Caco-2 (cell line): Measurements from ENCODE around the gene CA6. TPM values are rescaled to one million over a fixed set of nuclear protein-coding genes. Genes with fewer than 3 reads are reported as not detected.
"Not testable (repeated sequence)": the region's sequence is repeated elsewhere in the genome, so short reads cannot be mapped to it uniquely, and the experiment has no call there.

ENCODE experiments used
- BruUV-seq: library from RNA; stranded (reverse); fragments of 400-500 nt; replicated peaks from 2 replicates; lab custom pipeline; 2021; lab: Mats Ljungman, UMichigan
- CTCF ChIA-PET: fragments of 300-600 bp; sonication (Branson Sonifier 250); formaldehyde crosslinking; loops from one replicate; lab custom pipeline; 2022; ENCODE audit warnings: antibody characterized with exemption; lab: Charles Lee
- POLR2A ChIA-PET: fragments of 300-600 bp; sonication (Branson Sonifier 250); formaldehyde crosslinking; loops from one replicate; lab custom pipeline; 2022; ENCODE audit warnings: antibody characterized with exemption; lab: Charles Lee
- DNase-seq, 2 experiments: peaks; one replicate each; pipeline versions ENCODE4 v3.0.0 to v3.0.0-alpha.2; 2020 to 2022
- H3K27me3 ChIP-seq: replicated peaks from 2 replicates; pipeline ENCODE4 v1.6.0; 2011; ENCODE audit warnings: low read length; ENCODE audit not compliant: control insufficient read depth, insufficient read depth
- H3K36me3 ChIP-seq: 2 replicates; pipeline ENCODE4 v1.5.1; 2011; ENCODE audit warnings: low read length; ENCODE audit not compliant: control insufficient read depth, insufficient read depth
- H3K4me1 ChIP-seq: fragments of 250-450 bp; sonication (Bioruptor Pico); 2 replicates; pipeline ENCODE4 v1.5.1; 2020; ENCODE audit warnings: mild to moderate bottlenecking
- H3K4me3 ChIP-seq: 2 replicates; pipeline ENCODE4 v1.5.1; 2011; ENCODE audit warnings: low read depth, mild to moderate bottlenecking, control low read depth, low read length
- H3K9me3 ChIP-seq: fragments of 250-450 bp; sonication (Bioruptor Pico); 2 replicates; pipeline ENCODE4 v1.5.1; 2020; ENCODE audit warnings: mild to moderate bottlenecking, moderate library complexity
- H3K27ac Mint-ChIP-seq: one replicate; pipeline ENCODE4 v1.8.0; 2022; ENCODE audit warnings: mixed read lengths; ENCODE audit not compliant: unreplicated experiment
- H3K27me3 Mint-ChIP-seq: one replicate; pipeline ENCODE4 v1.8.0; 2022; ENCODE audit warnings: mixed read lengths; ENCODE audit not compliant: insufficient read depth, unreplicated experiment
- H3K36me3 Mint-ChIP-seq: one replicate; pipeline ENCODE4 v1.8.0; 2022; ENCODE audit warnings: mild to moderate bottlenecking, mixed read lengths; ENCODE audit not compliant: insufficient read depth, unreplicated experiment
- H3K4me1 Mint-ChIP-seq: one replicate; pipeline ENCODE4 v1.8.0; 2022; ENCODE audit warnings: low read depth, mixed read lengths; ENCODE audit not compliant: unreplicated experiment
- H3K4me3 Mint-ChIP-seq: one replicate; pipeline ENCODE4 v1.8.0; 2022; ENCODE audit warnings: mild to moderate bottlenecking, moderate library complexity, mixed read lengths; ENCODE audit not compliant: unreplicated experiment
- H3K9me3 Mint-ChIP-seq: one replicate; pipeline ENCODE4 v1.8.0; 2022; ENCODE audit warnings: mixed read lengths; ENCODE audit not compliant: unreplicated experiment
- CTCF ChIP-seq, 2 experiments: fragments of 200-600 bp in 1 of 2; IDR thresholded peaks; 1 replicate in 1 of 2; 2 replicates in 1 of 2; pipeline versions ENCODE4 v1.5.1 to v1.8.0; 2011 to 2022; ENCODE audit warnings: antibody characterized with exemption in 1 of 2, control low read depth in 1 of 2, inconsistent platforms in 1 of 2, low read depth in 1 of 2, low read length in 1 of 2, mild to moderate bottlenecking in 1 of 2, moderate library complexity in 1 of 2; ENCODE audit not compliant: insufficient read depth in 1 of 2, severe bottlenecking in 1 of 2, unreplicated experiment in 1 of 2
- intact Hi-C: fragments of 100-400 bp; cut with micrococcal nuclease; formaldehyde crosslinking; loops from one replicate; pipeline ENCODE4 v1.10.0; 2022; ENCODE audit not compliant: unreplicated experiment
- total RNA-seq: library from RNA; stranded (reverse); gene quantifications from 2 replicates; pipeline ENCODE4 v1.2.3, GENCODE V29; 2022

Gene CA6
- total RNA-seq, 1 experiment from 2014 or later: not detected

DNA sequence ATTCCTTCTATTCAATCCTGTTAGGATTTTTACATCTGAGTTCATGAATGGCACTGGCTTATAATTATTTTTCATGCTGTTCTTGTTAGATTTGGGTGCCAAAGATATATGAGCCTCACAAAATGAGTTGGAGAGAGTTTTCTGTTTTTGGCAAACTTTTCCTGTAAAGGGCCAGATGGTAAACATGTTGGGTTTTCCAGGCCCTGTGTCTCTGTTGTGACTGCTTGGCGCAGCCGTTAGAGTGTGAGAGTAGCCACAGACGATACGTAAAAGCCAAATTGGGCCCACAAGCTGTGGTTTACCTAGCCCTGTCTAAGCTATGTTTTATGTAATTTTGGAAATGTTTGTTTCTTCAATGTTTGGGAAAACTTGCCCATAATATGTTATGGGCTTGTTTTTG is 15.6 kb upstream of the CA6 start:
- H3K4me1 ChIP-seq: no peaks in the 10 kb centered on the region
- BruUV-seq: no TSS peak
- ChIA-PET POLR2A (no interaction called here), CTCF (no interaction called here)
- no peak for DNase-seq
- no peaks in the 10 kb centered on the region for H3K36me3 Mint-ChIP-seq
- no peaks in the 10 kb centered on the region for H3K9me3 Mint-ChIP-seq
- H3K36me3 ChIP-seq: no peaks in the 10 kb centered on the region
- H3K4me3 Mint-ChIP-seq: no peak overlapping the region
- no peak overlapping the region for H3K4me3 ChIP-seq
- intact Hi-C loops: no loop called here
- no peaks in the 10 kb centered on the region for H3K27me3 Mint-ChIP-seq
- TF ChIP-seq CTCF (IDR thresholded peaks at IDR 0.05; ENCODE audit: insufficient read depth in 1 of 2, low read depth in 1 of 2, low read length in 1 of 2, severe bottlenecking in 1 of 2, unreplicated experiment in 1 of 2): no peak
- H3K9me3 ChIP-seq: no peaks in the 10 kb centered on the region
- H3K4me1 Mint-ChIP-seq: no peaks in the 10 kb centered on the region
- H3K27ac Mint-ChIP-seq: no peak overlapping the region
- H3K27me3 ChIP-seq: no peaks in the 10 kb centered on the region

DNA sequence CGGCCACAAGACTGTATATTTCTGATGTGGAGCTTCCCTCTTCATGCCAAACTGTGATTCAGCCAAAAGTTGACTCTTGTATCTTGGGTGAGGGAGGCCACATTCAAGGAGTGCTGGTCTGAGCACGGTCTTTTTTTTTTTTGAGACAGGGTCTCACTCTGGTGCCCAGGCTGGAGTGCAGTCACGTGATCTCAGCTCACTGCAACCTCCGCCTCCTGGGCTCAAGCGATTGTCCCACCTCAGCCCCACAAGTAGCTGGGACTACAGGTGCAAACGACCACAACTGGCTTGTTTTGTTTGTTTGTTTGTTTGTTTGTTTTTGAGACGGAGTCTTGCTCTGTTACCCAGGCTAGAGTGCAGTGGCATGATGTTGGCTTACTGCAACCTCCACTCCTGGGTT is 8.6 kb upstream of the CA6 start:
- H3K4me3 ChIP-seq, DNase-seq, H3K9me3 Mint-ChIP-seq, H3K4me1 Mint-ChIP-seq, H3K4me3 Mint-ChIP-seq, BruUV-seq, H3K36me3 Mint-ChIP-seq, intact Hi-C loops, H3K27me3 Mint-ChIP-seq, H3K4me1 ChIP-seq, H3K36me3 ChIP-seq, H3K27me3 ChIP-seq, H3K9me3 ChIP-seq, H3K27ac Mint-ChIP-seq: not testable (repeated sequence)
- ChIA-PET POLR2A (interaction anchor here (0.7 kb wide), 1 partner anchor 257 kb away, joined by 5 read pairs; no protein-coding TSS in a partner anchor), CTCF (interaction anchor here (1.2 kb wide), 1 partner anchor 26 kb away, joined by 3 read pairs; no protein-coding TSS in a partner anchor)

DNA sequence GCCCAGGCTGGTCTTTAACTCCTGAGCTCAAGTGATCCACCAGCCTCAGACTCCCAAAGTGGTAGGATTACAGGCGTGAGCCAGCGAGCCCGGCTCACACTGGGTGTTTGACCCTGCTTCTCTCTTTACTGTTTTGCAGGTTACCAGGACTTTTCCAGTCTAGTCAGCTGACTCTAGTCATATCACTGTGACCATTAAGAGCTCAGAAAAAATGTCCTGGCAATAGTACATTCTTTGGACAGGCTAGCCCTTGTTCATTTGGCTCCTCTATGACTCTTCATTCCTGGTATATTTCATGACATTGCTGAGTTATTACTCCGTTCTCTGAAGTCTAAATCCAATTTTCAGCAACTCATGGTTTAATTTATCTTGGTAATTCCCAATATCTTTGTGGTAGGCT is 8.0 kb upstream of the CA6 start:
- no peaks in the 10 kb centered on the region for H3K36me3 Mint-ChIP-seq

More for the DNA sequence above, 8.0 kb upstream of the CA6 start:
- no peaks in the 10 kb centered on the region for H3K4me1 ChIP-seq
- H3K36me3 ChIP-seq: no peaks in the 10 kb centered on the region
- no peaks in the 10 kb centered on the region for H3K9me3 ChIP-seq
- CTCF ChIA-PET: interaction anchor here (0.5 to 1.2 kb wide), 2 partner anchors 25 to 163 kb away, joined by 3 to 4 read pairs; no protein-coding TSS in a partner anchor
- no peak for TF ChIP-seq CTCF (IDR thresholded peaks at IDR 0.05; ENCODE audit: insufficient read depth in 1 of 2, low read depth in 1 of 2, low read length in 1 of 2, severe bottlenecking in 1 of 2, unreplicated experiment in 1 of 2)
- no peak overlapping the region for H3K4me3 ChIP-seq
- no peak for DNase-seq
- POLR2A ChIA-PET: interaction anchor here (0.7 kb wide), 1 partner anchor 256 kb away, joined by 5 read pairs; no protein-coding TSS in a partner anchor
- H3K27me3 ChIP-seq: no peaks in the 10 kb centered on the region
- intact Hi-C loops: no loop called here
- Mint-ChIP-seq H3K4me3 (no peak overlapping the region), H3K27ac (no peak overlapping the region), H3K27me3 (no peaks in the 10 kb centered on the region), H3K9me3 (peaks cover 7% of the 10 kb centered on the region), H3K4me1 (peaks cover 6% of the 10 kb centered on the region)
- no TSS peak for BruUV-seq
